HCT116 (cell line): ENCODE results near the gene ISL2. TPM values are rescaled to one million over a fixed set of nuclear protein-coding genes. Genes with fewer than 3 reads are reported as not detected.

Source experiments
- ATAC-seq: fragments of 200-7000 bp; cut with Tn5 transposase; 2 replicates; pipeline ENCODE4 v1.9.1; 2020; ENCODE audit warnings: mild to moderate bottlenecking, moderate library complexity
- BruUV-seq: library from RNA; stranded (reverse); fragments of 400-500 nt; replicated peaks from 2 replicates; lab custom pipeline; 2021; lab: Mats Ljungman, UMichigan
- CTCF ChIA-PET: fragments of 300-600 bp; sonication (Branson Sonifier 250); formaldehyde crosslinking; loops from one replicate; lab custom pipeline; 2021; ENCODE audit warnings: antibody characterized with exemption; lab: Charles Lee
- POLR2A ChIA-PET: fragments of 300-600, 350-600 bp; sonication (Branson Sonifier 250); formaldehyde crosslinking; loops from one replicate; lab custom pipeline; 2021; ENCODE audit warnings: antibody characterized with exemption; lab: Charles Lee
- RAD21 ChIA-PET, 2 experiments: fragments of 300-600 bp; sonication (Branson Sonifier 250); formaldehyde crosslinking; loops; one replicate each; lab custom pipeline; 2023; ENCODE audit warnings: low total read pairs in 2 of 2; ENCODE audit not compliant: uncharacterized antibody in 2 of 2, unreplicated experiment in 2 of 2, low non-redundant PET in 1 of 2; lab: Charles Lee
- DNase-seq: peaks from one replicate; pipeline ENCODE4 v3.0.0-alpha.2; 2010; ENCODE audit warnings: low read depth, low spot score
- H2AFZ ChIP-seq: fragments of 200-600 bp; shearing (Covaris generic), sonication (generic); 2 replicates; pipeline ENCODE4 v1.6.1; 2017; ENCODE audit warnings: low read depth, mixed run types, mixed read lengths, antibody characterized with exemption, low read length; ENCODE audit not compliant: poor library complexity, severe bottlenecking
- H3K27ac ChIP-seq: 2 replicates; pipeline ENCODE4 v1.5.1; 2012; ENCODE audit warnings: low read depth, low read length
- H3K27me3 ChIP-seq: fragments of 200-600 bp; sonication (generic); 2 replicates; pipeline ENCODE4 v1.6.1; 2016; ENCODE audit warnings: mixed run types, low read length, mixed read lengths; ENCODE audit not compliant: insufficient read depth
- H3K36me3 ChIP-seq, 2 experiments: fragments of 200-500 bp in 1 of 2; fragments of 200-600 bp in 1 of 2; sonication (Bioruptor generic) in 1 of 2; sonication (generic) in 1 of 2; 2 replicates each; pipeline versions ENCODE4 v1.5.1 to v1.6.1; 2014 to 2016; ENCODE audit warnings: low read length in 2 of 2, inconsistent platforms in 1 of 2, mixed read lengths in 1 of 2, mixed run types in 1 of 2; ENCODE audit not compliant: insufficient read depth in 2 of 2, control insufficient read depth in 1 of 2
- H3K4me1 ChIP-seq, 2 experiments: fragments of 200-600 bp in 1 of 2; sonication (generic) in 1 of 2; 2 replicates each; pipeline versions ENCODE4 v1.5.1 to v1.6.1; 2012 to 2017; ENCODE audit warnings: low read length in 2 of 2, inconsistent platforms in 1 of 2, mild to moderate bottlenecking in 1 of 2, mixed read lengths in 1 of 2, mixed run types in 1 of 2, moderate library complexity in 1 of 2; ENCODE audit not compliant: insufficient read depth in 2 of 2, control insufficient read depth in 1 of 2
- H3K4me2 ChIP-seq: fragments of 200-600 bp; sonication (generic); 2 replicates; pipeline ENCODE4 v1.6.1; 2017; ENCODE audit warnings: mixed run types, low read length, mixed read lengths
- H3K4me3 ChIP-seq, 2 experiments: fragments of 200-600 bp in 1 of 2; sonication (generic) in 1 of 2; replicated peaks in 1 of 2; 2 replicates each; pipeline ENCODE4 v1.5.1; 2011 to 2016; ENCODE audit warnings: low read length in 2 of 2, control low read depth in 1 of 2, low read depth in 1 of 2, mild to moderate bottlenecking in 1 of 2, mixed read lengths in 1 of 2, mixed run types in 1 of 2
- H3K79me2 ChIP-seq: fragments of 200-600 bp; sonication (generic); 2 replicates; pipeline ENCODE4 v1.6.1; 2017; ENCODE audit warnings: mild to moderate bottlenecking, mixed run types, low read length, moderate library complexity, mixed read lengths; ENCODE audit not compliant: insufficient read depth
- H3K9ac ChIP-seq: fragments of 200-600 bp; sonication (generic); 2 replicates; pipeline ENCODE4 v1.6.1; 2016; ENCODE audit warnings: low read length, mixed read lengths
- H3K9me2 ChIP-seq: fragments of 200-600 bp; sonication (generic), shearing (Covaris generic); 2 replicates; pipeline ENCODE4 v1.6.1; 2017; ENCODE audit warnings: mixed run types, mild to moderate bottlenecking, moderate library complexity; ENCODE audit not compliant: insufficient read depth
- H3K9me3 ChIP-seq, 2 experiments: fragments of 200-500 bp in 1 of 2; fragments of 200-600 bp in 1 of 2; sonication (Bioruptor generic) in 1 of 2; sonication (generic) in 1 of 2; 2 replicates each; pipeline ENCODE4 v1.6.1; 2014 to 2017; ENCODE audit warnings: low read length in 2 of 2, mixed read lengths in 2 of 2, inconsistent platforms in 1 of 2, low read depth in 1 of 2, mild to moderate bottlenecking in 1 of 2, mixed run types in 1 of 2, moderate library complexity in 1 of 2; ENCODE audit not compliant: control insufficient read depth in 1 of 2, insufficient read depth in 1 of 2
- H4K20me1 ChIP-seq: fragments of 200-600 bp; sonication (generic), shearing (Covaris generic); 2 replicates; pipeline ENCODE4 v1.6.1; 2017; ENCODE audit warnings: mixed run types, mild to moderate bottlenecking, moderate library complexity; ENCODE audit not compliant: insufficient read depth
- CBX3 ChIP-seq: IDR thresholded peaks from 2 replicates; pipeline ENCODE4 v1.6.1; 2012; ENCODE audit warnings: low read depth
- CTCF ChIP-seq, 3 experiments: fragments of 200-600 bp in 1 of 3; sonication (generic) in 1 of 3; IDR thresholded peaks in 2 of 3; conservative IDR thresholded peaks in 1 of 3; 2 replicates each; pipeline ENCODE4 v1.5.1; 2012 to 2017; ENCODE audit warnings: low read depth in 2 of 3, low read length in 2 of 3, antibody characterized with exemption in 1 of 3, borderline replicate concordance in 1 of 3, control low read depth in 1 of 3, mild to moderate bottlenecking in 1 of 3, mixed read lengths in 1 of 3, mixed run types in 1 of 3, moderate library complexity in 1 of 3; ENCODE audit not compliant: insufficient read depth in 1 of 3
- EGR1 ChIP-seq: IDR thresholded peaks from 2 replicates; pipeline ENCODE4 v1.6.1; 2012; ENCODE audit warnings: low read depth
- JUND ChIP-seq: IDR thresholded peaks from 2 replicates; pipeline ENCODE4 v1.6.1; 2012
- POLR2A ChIP-seq: IDR thresholded peaks from 2 replicates; pipeline ENCODE4 v1.7.0; 2011; ENCODE audit warnings: borderline replicate concordance; ENCODE audit not compliant: insufficient read depth, insufficient read length; ENCODE audit errors: extremely low read depth
- POLR2AphosphoS5 ChIP-seq: IDR thresholded peaks from 2 replicates; pipeline ENCODE4 v1.6.1; 2011; ENCODE audit warnings: mild to moderate bottlenecking, low read depth, low read length, moderate library complexity
- RAD21 ChIP-seq: IDR thresholded peaks from 2 replicates; pipeline ENCODE4 v1.6.1; 2012; ENCODE audit warnings: low read depth, mild to moderate bottlenecking
- SIN3A ChIP-seq: IDR thresholded peaks from 2 replicates; pipeline ENCODE4 v1.6.1; 2012; ENCODE audit warnings: low read depth
- SP1 ChIP-seq: IDR thresholded peaks from 2 replicates; pipeline ENCODE4 v1.6.1; 2012; ENCODE audit warnings: low read depth
- TCF7L2 ChIP-seq: IDR thresholded peaks from 2 replicates; pipeline ENCODE4 v1.7.0; 2011; ENCODE audit warnings: borderline replicate concordance, inconsistent platforms; ENCODE audit not compliant: insufficient read depth, insufficient read length; ENCODE audit errors: extremely low read depth
- YY1 ChIP-seq: IDR thresholded peaks from 2 replicates; pipeline ENCODE4 v1.6.1; 2011; ENCODE audit warnings: low read length, low read depth, moderate library complexity, mild to moderate bottlenecking; ENCODE audit not compliant: insufficient replicate concordance; ENCODE audit errors: extremely low read depth
- ZBTB33 ChIP-seq: IDR thresholded peaks from 2 replicates; pipeline ENCODE4 v1.6.1; 2011; ENCODE audit warnings: mild to moderate bottlenecking, low read length, moderate library complexity; ENCODE audit not compliant: insufficient replicate concordance; ENCODE audit errors: extremely low read depth
- ZFX ChIP-seq: fragments of 450-650 bp; IDR thresholded peaks from 2 replicates; pipeline ENCODE4 v1.6.1; 2017
- ZNF274 ChIP-seq: fragments of 200-500 bp; sonication (Bioruptor generic); IDR thresholded peaks from 2 replicates; pipeline ENCODE4 v1.6.1; 2014; ENCODE audit warnings: mild to moderate bottlenecking, low read depth, low read length, inconsistent platforms
- intact Hi-C: fragments of 100-400 bp; cut with micrococcal nuclease; formaldehyde crosslinking; loops from 2 replicates; pipeline ENCODE4 v1.10.0; 2022
- total RNA-seq: library from RNA; stranded (reverse); gene quantifications from one replicate; pipeline ENCODE4 v1.2.1, GENCODE V29; 2021; ENCODE audit not compliant: unreplicated experiment

Gene ISL2
- total RNA-seq, 1 experiment from 2014 or later = 11.6 TPM

- ChIA-PET RAD21 (interaction anchor here in 1 of 2 experiments (0.7 kb wide), 1 partner anchor 12 kb away, joined by 3 read pairs; no protein-coding TSS in a partner anchor), CTCF (interaction anchor here (1.9 kb wide), 1 partner anchor 21 kb away, joined by 5 read pairs; no protein-coding TSS in a partner anchor)
- H3K79me2 ChIP-seq = peaks cover 64% of the 10 kb centered on the region
- ATAC-seq = no peak
- H3K27ac ChIP-seq = no peak overlapping the region
- no peak for DNase-seq
- no peak overlapping the region for H2AFZ ChIP-seq
- 0 out of 2 replicates have a peak, but pooled peaks cover 3% of the 10 kb centered on the region for H4K20me1 ChIP-seq
- intact Hi-C loops = no loop called here
- no peaks in the 10 kb centered on the region for H3K9me3 ChIP-seq
- H3K27me3 ChIP-seq = no peaks in the 10 kb centered on the region
- H3K4me2 ChIP-seq = peak overlapping the region; percentile 96
- H3K4me3 ChIP-seq = peak overlapping the region; percentile 90 to 99
- H3K9ac ChIP-seq = peak overlapping the region; percentile 93
- no peak for TF ChIP-seq ZFX
- TF ChIP-seq, all 23 proteins: peak for 0
- Histone ChIP-seq H3K4me1 (peaks cover 15 to 33% of the 10 kb centered on the region in 2 experiments), H3K9me2 (no peaks in the 10 kb centered on the region), H3K36me3 (no peaks in the 10 kb centered on the region)
- POLR2A ChIA-PET = no interaction called here
- no TSS peak for BruUV-seq
These were observed 26.8 kb upstream of the ISL2 start for GRCh38 chr15:76309601-76310330.

GRCh38 chr15:76310475-76311099 lies 26.0 kb upstream of the ISL2 start:
- TSS peak; percentile 50 for BruUV-seq
- H3K4me1 ChIP-seq = peaks cover 15 to 33% of the 10 kb centered on the region in 2 experiments
- POLR2A ChIA-PET = interaction anchor here (1.2 to 1.3 kb wide), 2 partner anchors 20 to 26 kb away, joined by 4 to 5 read pairs; partner anchors contain the start of gene ISL2
- no peak for TF ChIP-seq YY1
- TF ChIP-seq CTCF (IDR thresholded peaks at IDR 0.05 in 2 of 3, conservative IDR thresholded peaks at IDR 0.05 in 1 of 3; ENCODE audit: borderline replicate concordance in 1 of 3, insufficient read depth in 1 of 3, low read depth in 2 of 3, low read length in 2 of 3) = no peak
- TF ChIP-seq ZNF274 = no peak
- no peak for TF ChIP-seq ZFX
- TF ChIP-seq SP1 = no peak
- no peak for TF ChIP-seq TCF7L2
- TF ChIP-seq POLR2AphosphoS5 = no peak
- TF ChIP-seq ZBTB33 = no peak
- no peak for TF ChIP-seq RAD21
- no peak for TF ChIP-seq POLR2A
- no peak for TF ChIP-seq SIN3A
- no peak for TF ChIP-seq JUND
- no peak for TF ChIP-seq EGR1
- no peak for TF ChIP-seq CBX3

More at GRCh38 chr15:76310475-76311099, 26.0 kb upstream of the ISL2 start:
- no peaks in the 10 kb centered on the region for H3K27me3 ChIP-seq
- H3K36me3 ChIP-seq = no peaks in the 10 kb centered on the region
- H3K4me3 ChIP-seq = peak overlapping the region; percentile 90 to 99
- H4K20me1 ChIP-seq = 0 out of 2 replicates have a peak, but pooled peaks cover 3% of the 10 kb centered on the region
- RAD21 ChIA-PET = interaction anchor here in 1 of 2 experiments (0.7 kb wide), 1 partner anchor 11 kb away, joined by 3 read pairs; no protein-coding TSS in a partner anchor
- intact Hi-C loops = no loop called here
- DNase-seq (no peak), ATAC-seq (peak; percentile 7)
- H3K4me2 ChIP-seq = peak overlapping the region; percentile 96
- CTCF ChIA-PET = interaction anchor here (1.9 kb wide), 1 partner anchor 20 kb away, joined by 5 read pairs; no protein-coding TSS in a partner anchor
- H3K79me2 ChIP-seq = peaks cover 55% of the 10 kb centered on the region
- H2AFZ ChIP-seq = no peak overlapping the region
- peak overlapping the region; percentile 93 for H3K9ac ChIP-seq
- H3K9me3 ChIP-seq = no peaks in the 10 kb centered on the region
- H3K27ac ChIP-seq = peak overlapping the region; percentile 84
- no peaks in the 10 kb centered on the region for H3K9me2 ChIP-seq
